ENCODE results near the gene TNFRSF8.

GRCh38 chr1:12095452-12096263 is 32.6 kb downstream of the TNFRSF8 start:
- TF ChIP-seq CTCF (IDR thresholded peaks at IDR 0.05) = no peak
- TF ChIP-seq POLR2AphosphoS5 (IDR thresholded peaks at IDR 0.05) = no peak
